ENCODE results near the gene HDGF.
A peak's percentile ranks its signal among the peaks of the same experiment; 100 is the strongest.
"Not testable (repeated sequence)": the region's sequence is repeated elsewhere in the genome, so short reads cannot be mapped to it uniquely, and the experiment has no call there.

The HDGF gene

DNA sequence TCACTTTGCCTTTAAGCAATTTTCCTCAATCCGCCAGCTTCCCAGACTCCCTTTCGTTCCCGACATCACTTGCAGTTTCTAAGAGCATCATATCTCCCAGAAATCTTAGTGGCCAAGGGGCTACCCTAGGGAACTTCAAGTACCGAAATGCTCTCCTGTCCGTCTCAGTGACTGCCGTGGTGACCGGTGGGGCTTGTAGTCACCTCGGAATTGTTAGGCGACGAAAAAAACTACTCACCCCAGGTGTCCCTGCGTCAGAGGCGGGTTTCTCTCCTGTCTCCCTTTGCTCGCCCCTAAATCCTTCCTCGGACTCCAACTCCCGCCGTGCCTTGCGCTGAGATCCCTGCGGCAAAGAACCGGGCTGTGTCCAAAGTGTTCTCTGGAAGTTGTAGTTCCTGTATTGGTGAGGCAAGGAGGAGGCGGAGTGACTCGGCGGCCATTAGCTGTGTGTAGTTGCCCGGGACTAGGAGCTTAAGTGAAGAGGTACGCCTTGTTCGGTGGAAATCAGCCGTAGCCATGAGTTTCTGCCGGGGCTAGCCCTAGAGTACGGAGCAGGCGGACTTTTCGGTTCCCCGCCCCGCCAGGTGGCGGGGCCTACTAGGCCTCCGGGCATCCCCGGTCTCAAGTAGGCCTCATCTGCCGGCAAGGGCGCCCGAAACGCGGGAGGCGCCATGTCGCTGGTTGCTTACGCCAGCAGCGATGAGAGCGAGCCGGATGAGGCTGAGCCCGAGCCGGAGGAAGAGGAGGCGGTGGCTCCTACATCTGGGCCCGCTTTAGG, 15.8 kb upstream of the HDGF start, which contains the start of gene PRCC:
PRCC (plus strand) TSS at position 435 of the 778 bp plus-strand sequence; CDS start at position 672, 237 bp downstream.
- peak; percentile 82 for DNase-seq (ENCODE audit: low read depth)

DNA sequence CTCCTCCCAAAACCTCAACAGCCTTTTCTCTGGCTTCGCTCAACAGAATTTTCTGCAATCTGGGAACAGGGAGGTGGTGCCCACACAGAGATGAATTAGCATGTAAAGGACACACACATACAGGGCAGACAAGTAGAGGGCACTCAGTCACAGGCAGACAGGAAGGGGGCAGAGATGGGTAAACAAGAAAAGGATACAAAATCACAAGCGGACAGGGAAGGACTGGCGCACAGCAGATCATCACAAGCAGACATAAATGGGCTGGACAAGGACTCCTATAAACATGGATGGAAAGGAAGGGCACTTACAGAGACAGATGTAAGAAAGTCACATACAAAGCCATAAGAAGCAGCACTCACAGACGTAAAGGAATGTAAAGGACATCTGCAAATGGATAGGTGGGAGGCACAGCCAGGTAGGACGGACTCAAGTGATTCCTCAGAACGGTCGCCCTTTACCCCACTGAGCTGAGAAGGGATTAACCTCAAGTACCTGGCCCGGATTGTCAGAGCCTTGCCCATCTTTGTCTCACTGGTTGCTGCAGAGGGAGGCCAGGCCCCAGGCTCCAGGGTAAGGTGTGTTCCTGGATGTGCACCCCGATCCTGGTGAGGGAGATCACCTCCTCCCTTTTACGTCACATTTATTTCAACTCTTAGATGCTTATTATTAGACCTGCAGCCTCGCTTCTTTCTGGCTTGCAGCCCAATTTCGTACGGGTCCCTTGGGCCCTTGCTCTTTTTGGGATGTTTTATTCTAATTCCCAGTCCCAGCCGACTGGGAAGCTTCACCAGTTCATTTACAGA, 15.0 kb upstream of the HDGF start:
- DNase-seq (ENCODE audit: low read depth): no peak

DNA sequence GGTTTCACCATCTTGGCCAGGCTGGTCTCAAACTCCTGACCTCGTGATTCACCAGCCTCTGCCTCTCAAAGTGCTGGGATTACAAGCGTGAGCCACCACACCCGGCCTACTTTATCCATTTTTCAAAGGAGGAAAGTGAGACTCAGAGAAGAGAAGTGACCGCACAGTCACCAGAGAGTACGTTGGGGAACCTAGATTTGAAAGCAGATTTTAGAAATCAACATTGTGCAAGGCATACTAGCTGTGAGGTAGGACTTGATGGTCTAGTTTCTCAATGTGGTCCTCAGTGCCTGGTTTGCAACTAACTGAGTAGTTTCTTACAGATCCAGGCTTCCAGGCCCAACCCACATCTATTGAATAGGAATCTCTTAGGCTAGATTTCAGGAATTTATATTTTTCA, 14.2 kb upstream of the HDGF start:
- DNase-seq (ENCODE audit: low read depth): no peak

DNA sequence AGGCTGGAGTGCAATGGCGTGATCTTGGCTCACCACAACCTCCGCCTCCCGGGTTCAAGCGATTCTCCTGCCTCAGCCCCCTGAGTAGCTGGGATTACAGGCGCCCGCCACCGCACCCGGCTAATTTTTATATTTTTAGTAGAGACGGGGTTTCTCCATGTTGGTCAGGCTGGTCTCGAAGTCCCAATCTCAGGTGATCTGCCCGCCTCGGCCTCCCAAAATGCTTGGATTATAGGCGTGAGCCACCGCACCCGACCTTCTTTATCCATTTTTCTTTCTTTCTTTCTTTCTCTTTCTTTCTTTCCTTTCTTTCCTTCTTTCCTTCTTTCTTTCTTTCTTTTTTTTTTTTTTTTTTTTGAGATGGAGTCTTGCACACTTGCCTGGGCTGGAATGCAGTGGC, 13.7 kb upstream of the HDGF start:
- DNase-seq (ENCODE audit: low read depth): not testable (repeated sequence)

GRCh38 chr1:156760796-156761104, 9.3 kb upstream of the HDGF start:
- DNase-seq (ENCODE audit: low read depth): no peak

GRCh38 chr1:156760092-156760795, 8.8 kb upstream of the HDGF start:
- no peak for DNase-seq (ENCODE audit: low read depth)

DNA sequence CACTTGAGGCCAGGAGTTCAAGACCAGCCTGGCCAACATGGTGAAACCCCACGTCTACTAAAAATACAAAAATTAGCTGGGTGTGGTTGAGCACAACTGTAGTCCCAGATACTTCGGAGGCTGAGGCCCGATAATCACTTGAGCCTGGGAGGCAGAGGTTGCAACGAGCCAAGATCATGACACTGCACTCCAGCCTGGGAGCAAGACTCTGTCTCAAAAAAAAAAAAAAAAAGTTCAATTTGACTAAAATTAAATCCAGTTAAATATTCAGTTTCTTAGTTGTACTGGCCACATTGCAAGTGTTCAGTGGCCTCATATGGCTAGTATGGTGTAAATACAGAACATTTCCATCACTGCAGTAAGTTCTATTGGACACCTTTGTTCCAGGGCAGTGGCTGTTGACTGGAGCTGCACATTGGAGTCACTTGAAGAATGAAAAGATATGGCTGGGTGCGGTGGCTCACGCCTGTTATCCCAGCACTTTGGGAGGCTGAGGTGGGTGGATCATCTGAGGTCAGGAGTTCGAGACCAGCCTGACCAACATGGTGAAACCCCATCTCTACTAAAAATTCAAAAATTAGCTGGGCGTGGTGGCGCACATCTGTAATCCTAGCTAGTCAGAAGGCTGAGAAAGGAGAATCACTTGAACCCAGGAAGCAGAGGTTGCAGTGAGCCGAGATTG, 6.2 kb upstream of the HDGF start:
- DNase-seq (ENCODE audit: low read depth): not testable (repeated sequence)

DNA sequence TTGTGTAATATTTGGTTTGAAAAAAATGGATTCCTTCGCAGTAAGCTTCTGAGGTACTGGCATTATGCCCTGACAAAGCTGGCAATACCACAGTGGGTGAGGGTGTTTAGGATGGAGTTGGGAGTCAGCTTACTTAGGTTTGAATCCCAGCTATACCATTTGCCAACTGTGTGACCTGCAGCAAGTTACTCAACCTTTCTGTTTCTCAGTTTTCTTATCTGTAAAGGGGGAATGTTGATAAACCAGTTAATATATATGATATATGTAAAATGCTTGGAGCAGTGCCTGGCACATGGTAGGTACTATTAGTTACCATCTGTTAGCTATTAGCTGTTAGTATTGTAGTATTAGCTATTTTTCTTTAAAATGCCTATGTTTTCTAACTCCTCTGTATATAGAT, 4.9 kb upstream of the HDGF start:
- DNase-seq (ENCODE audit: low read depth): no peak

- no peak for DNase-seq (ENCODE audit: low read depth)
Observed at GRCh38 chr1:156755527-156755950, 4.1 kb upstream of the HDGF start.

DNA sequence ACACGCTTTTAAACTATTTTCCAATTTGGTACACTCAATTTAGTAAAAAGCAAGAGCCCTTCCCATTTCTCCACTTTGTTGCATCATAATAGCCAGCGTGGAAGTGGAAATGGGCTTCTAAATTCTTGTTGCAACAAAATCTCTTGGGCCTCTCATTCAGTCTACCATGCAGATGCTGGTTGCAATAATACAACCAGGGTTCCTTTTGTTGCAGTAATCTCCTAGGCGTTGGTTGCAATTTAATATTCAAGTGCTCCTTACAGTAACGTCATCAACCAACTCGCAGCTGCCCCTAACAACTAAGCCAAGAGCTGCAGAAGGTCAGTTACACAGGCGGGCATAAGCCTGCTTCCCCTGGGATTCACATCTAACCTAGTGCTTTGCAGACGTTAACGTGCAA, 2.7 kb upstream of the HDGF start:
- DNase-seq (ENCODE audit: low read depth): no peak

DNA sequence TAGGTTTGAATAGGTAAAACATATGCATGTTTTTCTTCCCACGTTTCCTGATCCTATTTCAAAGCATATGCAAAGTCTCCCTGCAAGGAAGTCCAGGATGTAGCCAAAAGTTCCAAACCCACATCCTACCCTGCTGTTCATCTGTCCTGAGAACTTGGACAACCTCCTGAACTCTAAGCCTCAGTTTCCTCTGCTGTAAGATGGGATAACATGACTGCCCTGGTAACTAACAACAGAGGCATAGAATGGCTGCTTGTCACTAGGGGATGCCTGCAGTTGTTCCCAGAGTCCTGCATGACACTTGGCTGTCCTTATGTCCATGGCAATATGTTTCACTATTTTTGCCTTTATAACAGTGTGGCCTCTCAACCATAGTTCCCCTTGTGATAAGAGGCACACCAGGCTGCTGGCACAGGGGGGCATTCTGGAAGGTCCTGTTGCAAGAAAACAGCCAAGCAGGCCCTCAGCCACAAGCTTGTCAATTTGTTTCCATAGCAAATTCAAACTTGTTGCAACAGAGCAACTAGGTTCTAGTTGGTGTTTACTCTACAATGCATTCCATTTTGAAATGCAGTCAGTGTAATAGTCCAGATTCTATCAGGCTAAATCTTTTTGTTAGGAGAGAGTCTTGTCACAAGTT, 1.5 kb upstream of the HDGF start:
- DNase-seq (ENCODE audit: low read depth): no peak

- peak; percentile 96 for DNase-seq (ENCODE audit: low read depth)
Observed at GRCh38 chr1:156751757-156752481, 444 bp upstream of the HDGF start.

DNA sequence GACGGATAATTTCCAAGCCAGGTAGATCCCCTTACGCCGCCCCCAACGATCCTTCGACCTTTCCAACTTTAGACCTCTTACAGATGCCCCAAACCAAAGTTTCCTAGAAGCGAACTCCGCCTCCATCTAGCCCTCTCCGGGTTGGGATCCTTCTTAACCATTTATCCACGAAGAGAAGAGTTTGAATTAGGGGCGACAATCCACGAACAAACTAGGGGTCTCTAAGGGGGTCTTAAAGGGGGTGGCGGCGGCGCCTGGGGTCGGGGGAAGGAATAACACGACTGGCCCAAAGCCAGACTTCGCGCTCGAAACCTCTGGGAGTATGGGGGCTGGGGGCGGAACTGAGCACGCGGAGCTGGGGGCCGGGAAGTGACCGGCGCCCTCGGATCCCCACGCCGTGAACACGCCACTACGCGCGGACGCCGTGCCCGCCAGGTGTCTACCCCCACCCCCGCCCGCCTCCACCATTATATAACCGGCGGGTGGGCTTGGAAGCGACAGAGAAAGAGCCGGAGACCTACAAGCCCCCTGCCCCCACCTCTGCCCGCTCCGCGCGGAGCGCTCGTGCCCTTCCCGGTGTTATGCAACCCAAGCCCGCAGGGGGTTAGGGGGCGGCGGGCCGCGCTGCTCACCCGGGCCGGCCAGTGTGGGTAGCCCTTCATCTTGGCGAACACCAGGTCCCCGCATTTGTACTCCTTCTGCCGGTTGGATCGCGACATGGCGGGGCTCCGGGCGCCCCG, 594 bp downstream of the HDGF start:
- no peak for DNase-seq (ENCODE audit: low read depth)

GRCh38 chr1:156750191-156750672, 1.2 kb downstream of the HDGF start:
- no peak for DNase-seq (ENCODE audit: low read depth)

- no peak for DNase-seq (ENCODE audit: low read depth)
Observed at GRCh38 chr1:156749419-156750118, 1.9 kb downstream of the HDGF start.

DNA sequence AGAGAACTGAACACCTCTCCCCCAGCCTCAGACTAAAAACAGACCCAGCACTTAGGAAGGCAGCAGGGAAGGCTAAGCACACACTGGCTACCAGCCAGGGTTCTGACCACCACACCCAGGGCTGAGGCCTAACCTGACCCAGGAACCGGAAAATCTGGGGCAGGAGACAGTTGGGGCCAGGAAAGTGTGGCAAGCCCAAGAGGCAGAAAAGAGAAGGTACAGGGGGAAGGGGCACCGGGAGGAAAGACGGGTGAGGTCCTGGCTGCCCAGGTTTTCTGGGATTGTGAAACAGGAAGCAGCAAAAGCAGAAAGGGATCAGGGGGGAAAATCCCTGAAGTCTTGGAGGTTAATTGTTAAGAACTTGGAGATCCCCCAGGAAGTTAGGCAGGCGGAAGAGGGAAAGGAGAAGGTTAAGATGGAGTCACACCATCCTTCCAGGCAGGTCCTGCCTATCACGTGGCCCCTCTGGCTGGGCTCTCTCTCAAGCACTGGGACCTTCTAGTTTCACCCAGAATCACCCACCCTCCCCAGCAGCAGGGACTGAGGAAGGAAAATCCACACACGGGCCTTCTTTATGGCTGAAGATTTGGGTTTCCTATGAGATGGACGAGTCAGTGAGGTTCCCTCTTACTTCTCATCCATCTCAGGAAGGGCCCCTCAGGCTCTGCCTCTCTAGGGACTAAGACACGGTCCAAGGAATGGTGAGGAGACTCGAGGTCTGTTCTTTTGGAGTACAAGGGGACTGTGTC, 2.6 kb downstream of the HDGF start:
- DNase-seq (ENCODE audit: low read depth): no peak

- no peak for DNase-seq (ENCODE audit: low read depth)
Observed at GRCh38 chr1:156747742-156748669, 3.5 kb downstream of the HDGF start.
